GM12878 (cell line): ENCODE measurements around the gene KDM6A.

Experiments used
- CEBPB ChIP-seq, 2 experiments: fragments of 150-350 bp in 1 of 2; IDR thresholded peaks; 2 replicates each; pipeline ENCODE4 v1.6.1; 2012 to 2014; ENCODE audit warnings: low read depth in 2 of 2, low read length in 2 of 2, borderline replicate concordance in 1 of 2, inconsistent platforms in 1 of 2
- CREM ChIP-seq: IDR thresholded peaks from 2 replicates; pipeline ENCODE4 v1.6.1; 2014; ENCODE audit warnings: antibody characterized with exemption, low read depth
- CTCF ChIP-seq, 3 experiments: IDR thresholded peaks in 2 of 3; conservative IDR thresholded peaks in 1 of 3; 2 replicates each; pipeline ENCODE4 v1.5.1; 2011; ENCODE audit warnings: low read depth in 3 of 3, low read length in 3 of 3, mild to moderate bottlenecking in 3 of 3, control low read depth in 2 of 3, moderate library complexity in 2 of 3, inconsistent platforms in 1 of 3, mixed read lengths in 1 of 3; ENCODE audit not compliant: control insufficient read depth in 2 of 3, insufficient read depth in 1 of 3; ENCODE audit errors: extremely low read depth in 1 of 3
- ELK1 ChIP-seq: IDR thresholded peaks from 2 replicates; pipeline ENCODE4 v1.6.1; 2012; ENCODE audit warnings: low read depth, low read length, improper control_type of control experiment
- EP300 ChIP-seq, 2 experiments: fragments of 150-350 bp in 1 of 2; IDR thresholded peaks; 2 replicates each; pipeline ENCODE4 v1.6.1; 2011 to 2012; ENCODE audit warnings: low read depth in 2 of 2, low read length in 2 of 2, borderline replicate concordance in 1 of 2, improper control_type of control experiment in 1 of 2, inconsistent platforms in 1 of 2; ENCODE audit not compliant: control insufficient read depth in 1 of 2
- GABPA ChIP-seq: IDR thresholded peaks from 2 replicates; pipeline ENCODE4 v1.6.1; 2014; ENCODE audit warnings: antibody characterized with exemption, low read depth, mild to moderate bottlenecking, inconsistent platforms
- JUNB ChIP-seq: IDR thresholded peaks from 2 replicates; pipeline ENCODE4 v1.6.1; 2016; ENCODE audit warnings: antibody characterized with exemption, mild to moderate bottlenecking
- MAX ChIP-seq: IDR thresholded peaks from 2 replicates; pipeline ENCODE4 v1.6.1; 2012; ENCODE audit warnings: low read depth, low read length, improper control_type of control experiment
- POLR2AphosphoS5 ChIP-seq: IDR thresholded peaks from 2 replicates; pipeline ENCODE4 v1.6.1; 2011; ENCODE audit warnings: mild to moderate bottlenecking, low read length, inconsistent platforms
- TAF1 ChIP-seq: IDR thresholded peaks from 2 replicates; pipeline ENCODE4 v1.6.1; 2011; ENCODE audit warnings: mild to moderate bottlenecking, low read depth, low read length, borderline replicate concordance
- ZNF274 ChIP-seq: IDR thresholded peaks from one replicate; pipeline ENCODE4 v1.8.0; 2011; ENCODE audit not compliant: insufficient read length, insufficient read depth

- TF ChIP-seq JUNB = no peak
- TF ChIP-seq CTCF (IDR thresholded peaks at IDR 0.05 in 2 of 3, conservative IDR thresholded peaks at IDR 0.05 in 1 of 3; ENCODE audit: control insufficient read depth in 2 of 3, extremely low read depth in 1 of 3, insufficient read depth in 1 of 3, low read depth in 3 of 3, low read length in 3 of 3) = no peak
- TF ChIP-seq CEBPB (IDR thresholded peaks at IDR 0.05; ENCODE audit: borderline replicate concordance in 1 of 2, low read depth in 2 of 2, low read length in 2 of 2) = no peak
- no peak for TF ChIP-seq CREM
- no peak for TF ChIP-seq ZNF274
- TF ChIP-seq GABPA = no peak
- no peak for TF ChIP-seq TAF1
- TF ChIP-seq EP300 (IDR thresholded peaks at IDR 0.05; ENCODE audit: borderline replicate concordance in 1 of 2, control insufficient read depth in 1 of 2, low read depth in 2 of 2, low read length in 2 of 2) = no peak
- TF ChIP-seq POLR2AphosphoS5 = no peak
- TF ChIP-seq MAX = no peak
- TF ChIP-seq ELK1 = no peak
Observed at GRCh38 chrX:45022150-45022549, 149.2 kb downstream of the KDM6A start.
